Adrenal gland (tissue), 5 donors: Measurements from ENCODE around the gene BCAT1.

Source experiments
- CTCF ChIP-seq, 6 experiments: fragments of 450-650 bp in 4 of 6; fragments of 200-600 bp in 2 of 6; sonication (generic) in 1 of 6; IDR thresholded peaks; 1 replicate in 5 of 6; 2 replicates in 1 of 6; pipeline versions ENCODE4 v1.5.1 to v1.8.0; 2016 to 2021; ENCODE audit warnings: antibody characterized with exemption in 6 of 6, mild to moderate bottlenecking in 2 of 6, moderate library complexity in 1 of 6
- POLR2A ChIP-seq, 2 donors: fragments of 450-650 bp; IDR thresholded peaks; one replicate each; pipeline ENCODE4 v1.6.1; 2017; ENCODE audit warnings: antibody characterized with exemption in 2 of 2, mild to moderate bottlenecking in 2 of 2, moderate library complexity in 1 of 2
- donor health status: DM: no; HTN: no; CAD: no.

- TF ChIP-seq CTCF (IDR thresholded peaks at IDR 0.05) (no peak), POLR2A (IDR thresholded peaks at IDR 0.05) (no peak)
These were observed 48.6 kb upstream of the BCAT1 start for GRCh38 chr12:24997496-24997895.
